AG09319 (cell line): ENCODE measurements around the gene ZNF283.
"Not testable (repeated sequence)": the region's sequence is repeated elsewhere in the genome, so short reads cannot be mapped to it uniquely, and the experiment has no call there.

Experiments
- DNase-seq: peaks from one replicate; pipeline ENCODE4 v3.0.0-alpha.2; 2010; ENCODE audit warnings: low read depth; ENCODE audit errors: extremely low read depth
- TF ChIP-seq, protein P1 (sequence below): IDR thresholded peaks from 2 replicates; pipeline ENCODE4 v1.5.1; 2011; ENCODE audit warnings: low read depth, mild to moderate bottlenecking, inconsistent platforms, low read length, moderate library complexity

Gene ZNF283

DNA sequence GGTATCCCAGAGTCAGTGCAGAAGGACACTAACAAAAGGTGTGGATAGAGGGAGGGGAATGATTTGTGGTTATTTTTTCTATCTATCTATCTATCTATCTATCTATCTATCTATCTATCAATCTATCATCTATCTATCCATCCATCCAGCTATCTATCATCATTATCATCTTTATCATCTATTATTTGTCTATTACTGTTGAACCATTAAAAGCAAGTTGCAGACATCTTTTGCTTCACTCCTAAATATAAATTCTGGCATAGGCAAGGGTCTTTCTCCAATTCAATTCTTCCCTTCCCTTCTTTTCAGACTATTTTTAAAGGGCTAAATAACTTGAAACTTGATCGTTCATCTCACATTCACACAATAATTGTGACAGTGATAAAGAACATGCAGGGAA, 14.9 kb upstream of the ZNF283 start:
- no peak for DNase-seq
- TF ChIP-seq, protein P1, sequence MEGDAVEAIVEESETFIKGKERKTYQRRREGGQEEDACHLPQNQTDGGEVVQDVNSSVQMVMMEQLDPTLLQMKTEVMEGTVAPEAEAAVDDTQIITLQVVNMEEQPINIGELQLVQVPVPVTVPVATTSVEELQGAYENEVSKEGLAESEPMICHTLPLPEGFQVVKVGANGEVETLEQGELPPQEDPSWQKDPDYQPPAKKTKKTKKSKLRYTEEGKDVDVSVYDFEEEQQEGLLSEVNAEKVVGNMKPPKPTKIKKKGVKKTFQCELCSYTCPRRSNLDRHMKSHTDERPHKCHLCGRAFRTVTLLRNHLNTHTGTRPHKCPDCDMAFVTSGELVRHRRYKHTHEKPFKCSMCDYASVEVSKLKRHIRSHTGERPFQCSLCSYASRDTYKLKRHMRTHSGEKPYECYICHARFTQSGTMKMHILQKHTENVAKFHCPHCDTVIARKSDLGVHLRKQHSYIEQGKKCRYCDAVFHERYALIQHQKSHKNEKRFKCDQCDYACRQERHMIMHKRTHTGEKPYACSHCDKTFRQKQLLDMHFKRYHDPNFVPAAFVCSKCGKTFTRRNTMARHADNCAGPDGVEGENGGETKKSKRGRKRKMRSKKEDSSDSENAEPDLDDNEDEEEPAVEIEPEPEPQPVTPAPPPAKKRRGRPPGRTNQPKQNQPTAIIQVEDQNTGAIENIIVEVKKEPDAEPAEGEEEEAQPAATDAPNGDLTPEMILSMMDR, result no peak

DNA sequence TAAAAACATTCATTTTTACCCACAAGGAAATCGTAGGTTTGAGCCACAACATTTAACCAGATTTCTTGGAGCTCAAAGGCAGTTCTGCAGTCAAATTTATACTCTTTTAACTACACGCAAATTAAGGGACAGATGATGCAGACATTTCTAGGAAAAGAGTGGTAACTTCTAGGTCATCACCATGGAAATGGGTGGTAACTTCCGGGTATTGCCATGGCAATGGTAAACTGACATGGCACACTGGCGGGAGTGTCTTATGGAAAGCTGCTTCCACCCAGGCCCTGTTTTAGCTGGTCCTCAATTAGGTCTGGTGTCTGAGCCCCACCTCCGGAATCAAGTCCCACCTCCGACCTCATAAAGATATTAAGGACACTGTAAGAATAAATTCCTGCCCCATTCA, 14.4 kb upstream of the ZNF283 start:
- TF ChIP-seq, protein P1, result no peak
- DNase-seq, result no peak

DNA sequence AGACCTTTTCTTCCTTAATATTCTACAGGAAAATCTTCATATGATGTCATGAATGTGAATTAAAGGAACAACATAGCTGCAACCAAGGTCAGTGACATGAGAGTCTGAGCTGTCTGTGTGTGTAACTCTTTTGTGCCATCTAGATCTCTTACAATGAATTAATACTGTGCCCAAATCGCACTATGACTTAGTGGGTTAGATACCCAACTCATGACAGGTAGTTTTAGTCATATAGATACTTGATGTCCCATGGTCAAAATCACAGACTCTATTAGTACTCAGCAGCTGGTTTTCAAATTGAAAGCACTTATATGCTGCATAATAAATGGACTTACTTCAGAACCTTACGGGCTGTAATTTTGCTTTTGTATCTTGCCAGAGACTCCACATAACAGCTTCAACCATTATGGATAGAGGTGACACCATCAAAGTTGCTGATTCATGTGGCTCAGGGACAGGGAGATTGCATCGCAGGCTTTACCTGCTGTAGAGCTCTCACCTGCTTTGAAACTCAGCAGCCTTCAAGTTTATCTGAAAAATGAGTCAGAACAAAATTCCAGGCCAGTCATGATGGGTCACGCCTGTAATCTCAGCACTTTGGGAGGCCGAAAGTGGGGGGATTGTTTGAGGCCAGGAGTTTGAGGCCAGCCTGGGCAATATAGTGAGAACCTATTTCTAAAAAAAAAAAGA, 12.3 kb upstream of the ZNF283 start:
- TF ChIP-seq, protein P1, result no peak
- no peak for DNase-seq

DNA sequence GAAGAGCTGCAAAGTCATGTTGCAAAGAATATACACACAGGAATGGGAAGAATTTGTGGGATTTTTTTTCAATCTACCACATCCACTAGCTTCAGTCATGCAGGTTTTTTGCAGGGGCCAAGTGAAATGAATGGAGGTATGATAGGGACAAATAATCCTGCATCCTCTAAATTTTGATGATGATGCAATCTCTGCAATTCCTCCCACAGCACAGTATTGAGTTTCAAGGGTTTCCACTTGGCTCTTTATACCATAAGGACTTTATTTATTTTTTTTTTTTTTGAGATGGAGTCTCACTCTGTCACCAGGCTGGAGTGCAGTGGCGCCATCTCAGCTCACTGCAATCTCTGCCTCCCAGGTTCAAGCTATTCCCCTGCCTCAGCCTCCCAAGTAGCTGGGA, 9.7 kb upstream of the ZNF283 start:
- not testable (repeated sequence) for DNase-seq

DNA sequence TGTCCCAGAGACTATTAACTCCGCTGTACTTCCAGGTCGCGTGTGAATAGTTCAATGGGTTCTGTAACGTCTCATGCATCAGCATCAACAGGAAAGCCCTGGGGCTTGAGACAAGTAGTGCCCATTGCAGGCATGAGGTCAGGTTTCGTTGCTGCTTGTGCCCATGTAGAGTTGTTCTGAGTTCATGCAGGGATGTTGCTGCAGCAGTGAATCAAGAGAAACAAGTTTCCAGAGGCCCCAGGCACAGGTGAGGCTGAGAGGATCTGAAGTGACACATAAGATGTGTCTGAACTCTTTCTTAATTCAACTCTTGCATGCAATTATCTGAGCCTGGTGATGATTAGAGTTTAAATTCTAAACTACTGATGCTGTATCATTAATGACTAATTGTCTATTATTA, 8.6 kb upstream of the ZNF283 start:
- TF ChIP-seq, protein P1, result no peak
- DNase-seq, result no peak

DNA sequence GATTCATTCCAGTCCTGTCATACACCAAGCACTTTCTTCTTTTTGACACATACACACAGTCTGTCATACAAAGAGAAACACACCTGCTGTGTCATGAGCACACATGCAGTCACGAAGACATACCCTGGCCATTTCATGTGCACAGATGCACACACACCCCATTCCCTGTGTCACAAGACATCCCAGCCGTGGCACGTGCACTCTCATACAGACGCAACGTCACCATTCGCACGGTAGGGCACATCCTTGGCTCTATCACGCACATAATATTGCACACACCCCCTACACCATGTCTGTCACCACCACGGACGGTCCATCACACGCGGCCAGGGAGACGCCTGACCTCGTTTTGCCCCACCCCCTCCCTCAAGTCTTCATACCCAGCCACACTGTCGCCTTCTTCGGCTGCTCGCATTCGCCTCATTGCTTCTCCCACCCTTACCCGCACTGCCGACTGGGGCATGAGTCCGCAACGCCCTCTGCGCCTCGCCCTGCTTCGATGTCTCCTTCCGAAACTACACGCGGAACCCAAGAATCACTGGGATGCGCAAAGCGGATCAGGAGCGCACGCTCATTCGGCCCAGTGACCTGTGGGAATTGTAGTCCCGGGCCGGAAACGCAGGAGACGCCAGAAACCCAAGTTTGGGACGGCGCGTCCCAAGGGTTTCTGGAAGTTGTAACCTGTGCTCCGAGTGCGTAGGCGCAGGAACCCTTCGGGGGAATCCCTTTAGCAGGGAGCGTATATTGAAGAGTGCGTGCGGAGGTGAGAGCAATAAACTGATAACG, 6.8 kb upstream of the ZNF283 start:
- DNase-seq, result no peak
- TF ChIP-seq, protein P1, result no peak

DNA sequence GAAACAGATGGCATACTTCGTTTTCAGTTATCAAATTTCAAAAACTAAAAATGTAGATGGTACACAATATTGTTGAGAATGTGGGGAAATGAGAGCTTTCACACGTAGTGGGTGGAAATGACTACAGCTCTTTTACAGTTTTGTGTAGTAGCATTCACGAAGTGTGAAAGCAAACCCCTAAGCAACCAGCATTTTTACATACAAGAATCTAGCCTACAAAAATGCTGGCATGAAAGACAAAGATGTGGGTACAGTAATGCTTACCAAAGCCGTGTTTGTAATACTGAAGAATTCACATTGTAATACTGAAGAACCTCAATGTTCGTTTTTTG, 6.3 kb upstream of the ZNF283 start:
- TF ChIP-seq, protein P1, result no peak
- DNase-seq, result no peak

DNA sequence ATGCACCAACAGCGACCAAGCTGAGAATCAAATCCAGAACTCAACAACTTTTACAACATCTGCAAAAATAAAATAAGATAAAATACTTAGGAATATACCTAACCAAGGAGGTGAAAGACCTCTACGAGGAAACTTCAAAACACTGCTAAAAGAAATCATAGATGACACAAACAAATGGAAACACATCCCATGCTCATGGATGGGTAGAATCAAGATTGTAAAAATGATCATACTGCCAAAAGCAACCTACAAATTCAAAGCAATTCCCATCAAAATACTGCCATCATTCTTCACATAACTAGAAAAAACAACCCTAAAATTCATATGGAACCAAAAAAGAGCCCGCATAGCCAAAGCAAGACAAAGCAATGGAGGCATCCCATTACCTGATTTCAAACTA, 3.3 kb upstream of the ZNF283 start:
- not testable (repeated sequence) for DNase-seq

DNA sequence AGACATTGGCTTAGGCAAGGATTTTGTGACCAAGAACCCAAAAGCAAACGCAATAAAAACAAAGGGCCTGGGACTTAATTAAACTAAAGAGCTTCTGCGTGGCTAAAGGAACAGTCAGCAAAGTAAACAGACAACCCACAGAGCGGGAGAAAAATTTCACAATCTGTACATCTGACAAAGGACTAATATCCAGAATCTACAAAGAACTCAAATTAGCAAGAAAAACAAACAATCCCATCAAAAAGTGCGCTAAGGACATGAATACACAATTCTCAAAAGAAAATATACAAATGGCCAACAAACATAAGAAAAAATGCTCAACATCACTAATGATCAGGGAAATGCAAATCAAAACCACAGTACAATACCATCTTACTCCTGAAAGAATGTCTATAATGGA, 2.5 kb upstream of the ZNF283 start:
- not testable (repeated sequence) for DNase-seq
